Measurements from ENCODE around the gene ABHD15.
"Not testable (repeated sequence)": the region's sequence is repeated elsewhere in the genome, so short reads cannot be mapped to it uniquely, and the experiment has no call there.

ABHD15 gene

GRCh38 chr17:29568331-29569244 is 1.8 kb upstream of the ABHD15 start, which contains the start of gene TP53I13:
TSS of gene TP53I13 (plus strand) at chr17:29568701. CDS start at chr17:29568759, 58 bp downstream.
- peak; percentile 84 for DNase-seq (ENCODE audit: low read depth in 2 of 2)

- DNase-seq (ENCODE audit: low read depth in 2 of 2) = peak; percentile 43 to 51
Observed at GRCh38 chr17:29567554-29568330, 905 bp upstream of the ABHD15 start.

- DNase-seq (ENCODE audit: low read depth in 2 of 2) = no peak
Observed at GRCh38 chr17:29567304-29567553, 392 bp upstream of the ABHD15 start.

GRCh38 chr17:29565643-29566472 is 979 bp downstream of the ABHD15 start:
- no peak for DNase-seq (ENCODE audit: low read depth in 2 of 2)

DNA sequence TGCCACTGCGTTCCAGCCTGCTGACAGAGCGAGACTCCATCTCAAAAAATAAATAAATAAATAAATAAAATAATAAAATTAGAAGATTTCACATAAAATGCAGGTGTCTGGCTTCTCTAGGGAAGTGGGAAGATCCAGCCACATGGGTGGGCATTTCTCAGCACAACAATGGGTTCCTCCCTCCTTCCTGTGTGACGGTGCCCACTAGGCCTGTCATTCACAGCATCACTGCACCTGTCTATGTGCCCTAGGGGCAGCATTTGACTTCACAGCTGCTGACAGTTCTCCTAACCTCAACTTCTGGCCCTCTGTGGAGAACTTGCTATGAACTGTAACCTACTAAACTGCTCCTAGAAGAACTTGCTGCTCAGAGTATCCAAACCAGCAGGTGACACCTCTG is 3.0 kb downstream of the ABHD15 start:
- DNase-seq (ENCODE audit: low read depth in 2 of 2) = no peak

DNA sequence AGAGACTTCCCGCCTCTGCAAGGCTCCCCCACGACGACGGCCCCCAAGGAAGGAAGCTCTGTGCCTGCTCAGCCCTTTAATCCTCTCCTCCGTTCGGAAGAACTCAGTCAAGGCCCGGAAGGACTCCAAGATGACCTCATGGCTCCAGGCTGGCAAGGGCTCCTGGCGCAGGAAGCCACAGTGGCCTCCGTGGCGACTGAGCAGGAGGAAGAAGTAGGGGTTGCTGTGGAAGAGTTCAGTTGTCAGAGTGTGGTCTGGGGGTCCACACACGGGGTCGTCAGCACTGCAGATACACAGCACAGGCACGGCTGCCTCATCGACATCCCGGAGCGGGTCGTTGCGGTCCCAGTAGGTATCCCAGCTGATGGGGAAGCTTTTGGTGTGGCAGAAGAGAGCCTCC is 4.2 kb downstream of the ABHD15 start:
- no peak for DNase-seq (ENCODE audit: low read depth in 2 of 2)

DNA sequence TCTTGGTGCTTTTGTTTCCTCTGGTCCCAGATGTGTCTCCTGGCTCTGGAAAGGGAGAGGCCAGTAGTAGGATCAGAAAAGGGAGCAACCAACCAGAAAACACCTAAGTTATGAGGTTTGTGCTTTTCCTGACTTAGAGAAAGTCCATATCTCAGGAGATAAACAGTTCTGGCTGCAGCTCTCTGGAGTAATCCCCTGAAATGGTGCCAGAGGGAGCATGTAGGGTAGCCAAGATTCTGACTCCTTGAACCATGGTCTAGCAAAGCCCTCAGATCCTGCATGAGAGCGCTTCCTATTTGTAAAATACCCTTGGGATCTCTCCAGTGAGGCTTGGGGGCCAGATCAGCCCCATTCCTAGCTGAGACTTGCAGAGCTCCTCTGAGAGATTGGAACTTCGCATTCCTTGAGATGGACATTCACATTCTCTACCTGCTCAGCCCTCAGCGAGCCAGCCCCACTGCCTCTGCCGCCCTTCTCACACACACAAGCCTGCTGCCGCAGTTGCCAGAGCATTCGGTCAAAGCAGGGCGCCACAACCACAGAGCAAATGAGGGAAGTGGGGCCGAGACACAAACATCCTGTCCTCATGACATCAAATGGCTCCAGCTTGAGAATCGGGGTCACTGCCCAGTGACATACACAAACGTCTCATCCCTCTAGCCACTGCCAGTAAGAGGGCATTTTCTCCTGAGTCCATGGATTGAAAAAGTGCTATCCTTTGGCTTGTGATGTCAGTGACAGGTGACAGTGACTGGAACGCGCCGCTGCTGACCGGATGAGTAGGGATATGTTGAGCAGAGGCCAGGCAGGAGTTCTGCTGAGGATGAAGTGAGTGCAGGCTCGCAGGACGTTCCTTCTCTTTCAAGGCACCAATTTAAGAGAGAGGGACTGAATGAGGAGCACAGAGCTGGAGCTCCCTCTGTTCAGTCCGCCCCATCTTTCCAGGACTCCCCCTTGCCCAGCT is 5.0 kb downstream of the ABHD15 start:
- no peak for DNase-seq (ENCODE audit: low read depth in 2 of 2)

GRCh38 chr17:29560316-29560715 is 6.5 kb downstream of the ABHD15 start:
- DNase-seq (ENCODE audit: low read depth in 2 of 2) = no peak

- DNase-seq (ENCODE audit: low read depth in 2 of 2) = no peak
Observed at GRCh38 chr17:29559640-29560039, 7.2 kb downstream of the ABHD15 start.

- DNase-seq (ENCODE audit: low read depth in 2 of 2) = not testable (repeated sequence)
Observed at GRCh38 chr17:29558139-29558538, 8.7 kb downstream of the ABHD15 start.

DNA sequence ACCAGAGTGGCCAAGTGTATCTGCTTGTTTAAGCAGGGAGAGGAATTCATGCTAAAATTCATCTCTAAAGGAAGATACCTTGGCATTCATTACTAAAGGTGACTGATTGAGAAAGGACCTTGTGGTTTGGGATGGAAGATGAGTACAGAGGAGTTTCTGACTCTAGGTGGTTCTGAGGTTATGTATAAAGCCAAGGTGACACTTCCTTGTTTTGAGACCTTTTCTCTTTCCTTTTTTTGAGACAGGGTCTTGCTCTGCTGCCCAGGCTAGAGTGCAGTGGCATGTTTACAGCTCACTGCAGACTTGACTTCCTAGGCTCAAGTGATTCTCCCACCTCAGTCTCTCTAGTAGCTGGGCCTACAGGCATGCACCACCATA is 9.1 kb downstream of the ABHD15 start:
- no peak for DNase-seq (ENCODE audit: low read depth in 2 of 2)

GRCh38 chr17:29557085-29557738 is 9.6 kb downstream of the ABHD15 start:
- DNase-seq (ENCODE audit: low read depth in 2 of 2) = no peak

- no peak for DNase-seq (ENCODE audit: low read depth in 2 of 2)
Observed at GRCh38 chr17:29555840-29556239, 11.0 kb downstream of the ABHD15 start.

DNA sequence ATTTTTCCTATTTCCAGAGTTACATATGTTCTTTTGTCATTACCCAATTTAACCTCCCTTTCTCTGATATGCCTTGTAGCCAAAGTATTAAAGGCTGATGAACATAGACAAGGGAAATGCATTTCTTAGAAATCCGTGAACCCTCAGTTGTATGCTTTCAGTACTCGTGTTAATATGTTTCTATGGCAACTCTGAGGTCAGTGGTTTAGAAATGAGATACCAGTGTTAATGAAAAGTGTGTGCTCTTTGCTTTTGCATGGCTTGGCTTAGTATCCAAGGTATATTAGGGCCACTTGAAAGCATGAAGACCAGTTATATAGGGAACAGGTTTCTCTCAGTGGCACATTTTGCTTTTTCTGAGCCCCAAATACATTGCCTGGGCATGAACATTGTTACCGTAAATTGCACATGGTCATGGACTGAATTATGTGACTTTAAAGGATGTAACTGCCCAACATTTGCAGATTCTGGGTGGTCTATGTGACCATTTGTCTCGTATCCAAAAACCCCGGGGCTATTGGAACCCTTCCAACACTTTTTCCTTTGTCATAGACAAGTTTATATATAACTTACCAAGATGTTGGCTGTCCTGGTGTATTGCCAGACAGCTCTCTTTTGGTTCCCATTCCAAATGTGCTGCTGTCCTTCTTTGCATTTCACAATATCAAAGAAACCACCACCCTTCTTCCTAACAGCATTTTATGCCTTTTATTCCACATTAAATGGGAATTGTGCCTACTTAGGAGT is 17.5 kb downstream of the ABHD15 start:
- no peak for DNase-seq (ENCODE audit: low read depth in 2 of 2)

- no peak for DNase-seq (ENCODE audit: low read depth in 2 of 2)
Observed at GRCh38 chr17:29546830-29547229, 20.0 kb downstream of the ABHD15 start.

DNA sequence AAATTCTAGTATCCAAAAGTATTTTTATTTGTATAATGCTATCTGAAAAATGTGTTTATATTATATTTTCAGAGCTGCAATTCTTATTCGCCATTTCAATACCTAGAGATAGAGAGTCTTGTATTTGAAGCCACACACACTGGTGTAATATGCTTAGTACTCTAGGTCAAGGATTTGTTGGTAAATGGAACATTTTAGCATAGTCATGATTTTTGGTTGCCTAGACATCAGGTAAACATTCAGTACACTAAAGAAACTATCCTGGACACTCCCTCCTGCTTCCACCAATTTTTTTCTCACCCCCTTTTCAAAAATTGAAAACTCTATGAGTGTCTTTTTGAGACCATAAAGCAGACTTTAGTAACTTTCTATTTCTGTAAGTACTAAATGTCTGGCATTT is 20.8 kb downstream of the ABHD15 start:
- no peak for DNase-seq (ENCODE audit: low read depth in 2 of 2)

- DNase-seq (ENCODE audit: low read depth in 2 of 2) = no peak
Observed at GRCh38 chr17:29544066-29544465, 22.8 kb downstream of the ABHD15 start.

DNA sequence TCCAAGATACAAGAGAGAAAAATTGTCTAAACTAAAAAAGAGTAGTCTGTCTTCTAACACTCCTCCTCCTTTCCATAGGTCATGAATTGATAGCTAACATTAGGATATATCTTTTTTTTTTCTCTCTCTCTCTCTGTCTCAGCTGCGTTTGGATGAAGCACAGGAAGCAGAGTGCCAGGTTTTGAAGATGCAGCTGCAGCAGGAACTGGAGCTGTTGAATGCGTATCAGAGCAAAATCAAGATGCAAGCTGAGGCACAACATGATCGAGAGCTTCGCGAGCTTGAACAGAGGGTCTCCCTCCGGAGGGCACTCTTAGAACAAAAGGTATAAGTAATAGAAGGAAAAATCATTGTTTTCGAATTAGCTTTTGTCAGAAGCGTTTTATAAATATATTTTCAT is 32.9 kb downstream of the ABHD15 start:
- DNase-seq (ENCODE audit: low read depth in 2 of 2) = no peak

DNA sequence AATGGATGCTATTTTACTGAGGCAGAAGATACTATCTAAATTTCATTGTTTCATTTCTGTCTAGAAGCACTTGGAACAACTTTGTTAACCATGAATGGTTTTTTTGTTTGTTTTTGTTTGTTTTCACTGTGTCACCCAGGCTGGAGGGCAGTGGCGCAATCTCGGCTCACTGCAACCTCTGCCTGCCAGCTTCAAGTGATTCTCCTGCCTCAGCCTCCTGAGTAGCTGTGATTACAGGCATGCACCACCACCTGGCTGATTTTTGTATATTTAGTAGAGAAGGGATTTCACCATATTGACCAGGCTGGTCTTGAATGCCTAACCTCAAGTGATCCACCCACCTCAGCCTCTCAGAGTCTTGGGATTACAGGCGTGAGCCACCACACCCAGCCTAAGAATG is 40.5 kb downstream of the ABHD15 start:
- no peak for DNase-seq (ENCODE audit: low read depth in 2 of 2)

DNA sequence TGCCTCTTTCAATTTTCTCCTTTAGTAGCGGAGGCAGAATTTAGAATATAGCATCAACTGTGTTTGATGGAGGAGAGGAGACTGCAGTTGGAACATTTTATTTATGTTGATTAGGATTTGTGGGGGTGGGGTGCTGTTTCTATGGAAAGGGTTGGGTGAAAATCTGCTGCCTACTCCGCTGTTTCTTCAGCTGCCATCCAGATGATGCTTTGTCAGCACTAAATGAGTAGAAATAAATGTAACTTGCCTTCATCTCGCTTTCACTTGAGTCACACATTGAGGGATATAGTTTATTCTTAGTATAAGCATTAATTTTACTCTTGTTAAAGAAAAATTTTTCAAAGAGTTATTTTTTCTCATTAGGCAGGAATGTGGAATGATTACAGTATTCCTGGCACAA is 42.1 kb downstream of the ABHD15 start:
- DNase-seq (ENCODE audit: low read depth in 2 of 2) = no peak

Measured in activated CD8-positive, alpha-beta memory T cell treated with anti-CD3 and anti-CD28 coated beads for 4 hours (primary cell).